Osteocyte (in vitro differentiated cells): ENCODE results near the gene MYBPH. TPM values are rescaled to one million over a fixed set of nuclear protein-coding genes. Genes with fewer than 3 reads are reported as not detected.
A peak's percentile ranks its signal among the peaks of the same experiment; 100 is the strongest.

Source experiments
- DNase-seq: peaks from one replicate; pipeline ENCODE4 v3.0.0; 2021; ENCODE audit warnings: mixed read lengths; ENCODE audit not compliant: unreplicated experiment; ENCODE audit errors: extremely low spot score
- H3K27ac Mint-ChIP-seq: one replicate; pipeline ENCODE4 v1.8.0; 2021; ENCODE audit warnings: mild to moderate bottlenecking, mixed read lengths; ENCODE audit not compliant: unreplicated experiment
- H3K27me3 Mint-ChIP-seq: one replicate; pipeline ENCODE4 v1.8.0; 2021; ENCODE audit warnings: mixed read lengths; ENCODE audit not compliant: unreplicated experiment
- H3K36me3 Mint-ChIP-seq: one replicate; pipeline ENCODE4 v1.8.0; 2021; ENCODE audit warnings: mixed read lengths; ENCODE audit not compliant: unreplicated experiment
- H3K4me1 Mint-ChIP-seq: one replicate; pipeline ENCODE4 v1.8.0; 2021; ENCODE audit warnings: mixed read lengths; ENCODE audit not compliant: unreplicated experiment
- H3K4me3 Mint-ChIP-seq: one replicate; pipeline ENCODE4 v1.8.0; 2021; ENCODE audit warnings: mild to moderate bottlenecking, moderate library complexity, mixed read lengths; ENCODE audit not compliant: unreplicated experiment
- H3K9me3 Mint-ChIP-seq: one replicate; pipeline ENCODE4 v1.8.0; 2021; ENCODE audit warnings: mixed read lengths; ENCODE audit not compliant: unreplicated experiment
- CTCF ChIP-seq: fragments of 200-600 bp; sonication (generic); IDR thresholded peaks from 2 replicates; pipeline ENCODE4 v1.5.0; 2021; ENCODE audit warnings: antibody characterized with exemption, mild to moderate bottlenecking, moderate library complexity
- long read RNA-seq: library from polyadenylated mRNA; unstranded; transcript quantifications from one replicate; pipeline ENCODE4 v2.0.0, GENCODE V29; 2021
- total RNA-seq: library from RNA; stranded (reverse); gene quantifications from 2 replicates; pipeline ENCODE4 v1.2.1, GENCODE V29; 2021

The MYBPH gene
- total RNA-seq, result not detected in 2 replicates
- long read RNA-seq, result 0 reads

GRCh38 chr1:203175237-203175826 is at the start of gene MYBPH:
Gene MYBPH, minus strand, starts transcription at chr1:203175826. Its CDS starts 71 bp downstream, at chr1:203175755.
- no peak within 1 kb of the TSS for H3K4me3 Mint-ChIP-seq
- H3K9me3 Mint-ChIP-seq, result no peaks in the 10 kb centered on the region
- peaks cover 13% of the 10 kb centered on the region for H3K4me1 Mint-ChIP-seq
- no peak for TF ChIP-seq CTCF
- DNase-seq, result no peak
- no peak within 1 kb of the TSS for H3K27ac Mint-ChIP-seq
- no peaks in the 10 kb centered on the region for H3K36me3 Mint-ChIP-seq
- H3K27me3 Mint-ChIP-seq, result peaks cover 2% of the 10 kb centered on the region

GRCh38 chr1:203225071-203225470 is 49.4 kb upstream of the MYBPH start:
- no peak for TF ChIP-seq CTCF
- peaks cover 51% of the 10 kb centered on the region for H3K27me3 Mint-ChIP-seq
- H3K36me3 Mint-ChIP-seq, result no peaks in the 10 kb centered on the region
- no peaks in the 10 kb centered on the region for H3K4me1 Mint-ChIP-seq
- H3K4me3 Mint-ChIP-seq, result no peak overlapping the region
- no peaks in the 10 kb centered on the region for H3K9me3 Mint-ChIP-seq
- DNase-seq, result peak; percentile 67
- no peak overlapping the region for H3K27ac Mint-ChIP-seq

- peaks cover 58% of the 10 kb centered on the region for H3K27me3 Mint-ChIP-seq
- no peak for TF ChIP-seq CTCF
Measured at GRCh38 chr1:203223012-203223775, 47.6 kb upstream of the MYBPH start.

GRCh38 chr1:203219934-203220333 is 44.3 kb upstream of the MYBPH start:
- Mint-ChIP-seq H3K27ac (no peak overlapping the region), H3K36me3 (no peaks in the 10 kb centered on the region), H3K9me3 (no peaks in the 10 kb centered on the region), H3K4me3 (no peak overlapping the region), H3K4me1 (no peaks in the 10 kb centered on the region), H3K27me3 (peaks cover 56% of the 10 kb centered on the region)
- DNase-seq, result no peak
- no peak for TF ChIP-seq CTCF

More at GRCh38 chr1:203223012-203223775, 47.6 kb upstream of the MYBPH start:
- Mint-ChIP-seq H3K36me3 (no peaks in the 10 kb centered on the region), H3K4me1 (no peaks in the 10 kb centered on the region), H3K27ac (no peak overlapping the region), H3K9me3 (no peaks in the 10 kb centered on the region), H3K4me3 (no peak overlapping the region)
- DNase-seq, result no peak

GRCh38 chr1:203219171-203219570 is 43.5 kb upstream of the MYBPH start:
- TF ChIP-seq CTCF, result no peak
- H3K36me3 Mint-ChIP-seq, result no peaks in the 10 kb centered on the region
- H3K9me3 Mint-ChIP-seq, result no peaks in the 10 kb centered on the region
- H3K27me3 Mint-ChIP-seq, result peaks cover 53% of the 10 kb centered on the region
- H3K4me1 Mint-ChIP-seq, result no peaks in the 10 kb centered on the region
- H3K27ac Mint-ChIP-seq, result no peak overlapping the region
- no peak for DNase-seq
- H3K4me3 Mint-ChIP-seq, result no peak overlapping the region
